HG03159 (cell line): Measurements from ENCODE around the gene APOH.

Experiments
- ATAC-seq: cut with Tn5 transposase; IDR thresholded peaks from one replicate; pipeline ENCODE4 v1.9.1; 2021; ENCODE audit warnings: mild to moderate bottlenecking, moderate library complexity; ENCODE audit not compliant: unreplicated experiment

The APOH gene

GRCh38 chr17:66235377-66235994, 6.3 kb upstream of the APOH start:
- ATAC-seq, result no peak

GRCh38 chr17:66234611-66235010, 5.4 kb upstream of the APOH start:
- ATAC-seq, result no peak

- no peak for ATAC-seq
These were observed 4.0 kb upstream of the APOH start for GRCh38 chr17:66233023-66233753.

- no peak for ATAC-seq
These were observed 1.8 kb upstream of the APOH start for GRCh38 chr17:66230922-66231591.

GRCh38 chr17:66229783-66230538, 746 bp upstream of the APOH start:
- ATAC-seq, result no peak

GRCh38 chr17:66227212-66228045, 1.8 kb downstream of the APOH start:
- no peak for ATAC-seq

GRCh38 chr17:66222798-66223350, 6.3 kb downstream of the APOH start:
- ATAC-seq, result no peak

GRCh38 chr17:66221755-66222530, 7.3 kb downstream of the APOH start:
- no peak for ATAC-seq

GRCh38 chr17:66221343-66221742, 7.9 kb downstream of the APOH start:
- ATAC-seq, result no peak

GRCh38 chr17:66220079-66220835, 9.0 kb downstream of the APOH start:
- ATAC-seq, result no peak

GRCh38 chr17:66215529-66215911, 13.7 kb downstream of the APOH start:
- ATAC-seq, result no peak

- ATAC-seq, result no peak
These were observed 14.2 kb downstream of the APOH start for GRCh38 chr17:66214884-66215528.

GRCh38 chr17:66211047-66211810, 18.0 kb downstream of the APOH start:
- ATAC-seq, result no peak

- ATAC-seq, result no peak
These were observed 19.0 kb downstream of the APOH start for GRCh38 chr17:66210208-66210574.

- no peak for ATAC-seq
These were observed 21.3 kb downstream of the APOH start for GRCh38 chr17:66207936-66208335.

- ATAC-seq, result no peak
These were observed 25.8 kb downstream of the APOH start for GRCh38 chr17:66203274-66204015.

- ATAC-seq, result no peak
These were observed 28.5 kb downstream of the APOH start for GRCh38 chr17:66200685-66201092.
